Measurements from ENCODE around the gene GPR137C.

DNA sequence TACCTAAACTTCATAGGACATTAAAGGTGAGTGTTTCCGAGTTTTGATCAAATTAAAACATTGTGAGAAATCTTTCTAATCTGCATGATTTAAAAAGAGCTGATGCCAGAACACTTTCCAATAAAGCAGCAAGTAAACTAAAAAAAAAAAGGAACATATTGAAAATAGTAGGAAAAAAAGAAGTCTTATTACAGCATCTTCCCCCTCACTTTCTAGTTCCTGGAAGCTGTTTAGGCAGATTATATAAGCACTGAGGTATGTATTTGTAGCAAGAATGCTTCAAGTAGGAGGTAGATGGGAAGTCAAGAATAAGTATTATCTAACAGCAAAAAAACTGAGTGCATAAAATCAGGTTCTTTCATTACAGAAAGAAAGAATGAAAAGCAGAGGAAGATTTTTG lies 96.9 kb downstream of the GPR137C start:
- TF ChIP-seq FOXK1 (CRISPR knock-in tag; IDR thresholded peaks at IDR 0.05) (no peak), FOXJ3 (CRISPR knock-in tag; IDR thresholded peaks at IDR 0.05; ENCODE audit: borderline replicate concordance) (no peak)
- TF ChIP-seq, protein P1, sequence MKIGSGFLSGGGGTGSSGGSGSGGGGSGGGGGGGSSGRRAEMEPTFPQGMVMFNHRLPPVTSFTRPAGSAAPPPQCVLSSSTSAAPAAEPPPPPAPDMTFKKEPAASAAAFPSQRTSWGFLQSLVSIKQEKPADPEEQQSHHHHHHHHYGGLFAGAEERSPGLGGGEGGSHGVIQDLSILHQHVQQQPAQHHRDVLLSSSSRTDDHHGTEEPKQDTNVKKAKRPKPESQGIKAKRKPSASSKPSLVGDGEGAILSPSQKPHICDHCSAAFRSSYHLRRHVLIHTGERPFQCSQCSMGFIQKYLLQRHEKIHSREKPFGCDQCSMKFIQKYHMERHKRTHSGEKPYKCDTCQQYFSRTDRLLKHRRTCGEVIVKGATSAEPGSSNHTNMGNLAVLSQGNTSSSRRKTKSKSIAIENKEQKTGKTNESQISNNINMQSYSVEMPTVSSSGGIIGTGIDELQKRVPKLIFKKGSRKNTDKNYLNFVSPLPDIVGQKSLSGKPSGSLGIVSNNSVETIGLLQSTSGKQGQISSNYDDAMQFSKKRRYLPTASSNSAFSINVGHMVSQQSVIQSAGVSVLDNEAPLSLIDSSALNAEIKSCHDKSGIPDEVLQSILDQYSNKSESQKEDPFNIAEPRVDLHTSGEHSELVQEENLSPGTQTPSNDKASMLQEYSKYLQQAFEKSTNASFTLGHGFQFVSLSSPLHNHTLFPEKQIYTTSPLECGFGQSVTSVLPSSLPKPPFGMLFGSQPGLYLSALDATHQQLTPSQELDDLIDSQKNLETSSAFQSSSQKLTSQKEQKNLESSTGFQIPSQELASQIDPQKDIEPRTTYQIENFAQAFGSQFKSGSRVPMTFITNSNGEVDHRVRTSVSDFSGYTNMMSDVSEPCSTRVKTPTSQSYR (CRISPR knock-in tag; IDR thresholded peaks at IDR 0.05) = no peak
- TF ChIP-seq, protein P2, sequence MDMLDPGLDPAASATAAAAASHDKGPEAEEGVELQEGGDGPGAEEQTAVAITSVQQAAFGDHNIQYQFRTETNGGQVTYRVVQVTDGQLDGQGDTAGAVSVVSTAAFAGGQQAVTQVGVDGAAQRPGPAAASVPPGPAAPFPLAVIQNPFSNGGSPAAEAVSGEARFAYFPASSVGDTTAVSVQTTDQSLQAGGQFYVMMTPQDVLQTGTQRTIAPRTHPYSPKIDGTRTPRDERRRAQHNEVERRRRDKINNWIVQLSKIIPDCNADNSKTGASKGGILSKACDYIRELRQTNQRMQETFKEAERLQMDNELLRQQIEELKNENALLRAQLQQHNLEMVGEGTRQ (CRISPR knock-in tag; IDR thresholded peaks at IDR 0.05) = no peak
- TF ChIP-seq, protein P3, sequence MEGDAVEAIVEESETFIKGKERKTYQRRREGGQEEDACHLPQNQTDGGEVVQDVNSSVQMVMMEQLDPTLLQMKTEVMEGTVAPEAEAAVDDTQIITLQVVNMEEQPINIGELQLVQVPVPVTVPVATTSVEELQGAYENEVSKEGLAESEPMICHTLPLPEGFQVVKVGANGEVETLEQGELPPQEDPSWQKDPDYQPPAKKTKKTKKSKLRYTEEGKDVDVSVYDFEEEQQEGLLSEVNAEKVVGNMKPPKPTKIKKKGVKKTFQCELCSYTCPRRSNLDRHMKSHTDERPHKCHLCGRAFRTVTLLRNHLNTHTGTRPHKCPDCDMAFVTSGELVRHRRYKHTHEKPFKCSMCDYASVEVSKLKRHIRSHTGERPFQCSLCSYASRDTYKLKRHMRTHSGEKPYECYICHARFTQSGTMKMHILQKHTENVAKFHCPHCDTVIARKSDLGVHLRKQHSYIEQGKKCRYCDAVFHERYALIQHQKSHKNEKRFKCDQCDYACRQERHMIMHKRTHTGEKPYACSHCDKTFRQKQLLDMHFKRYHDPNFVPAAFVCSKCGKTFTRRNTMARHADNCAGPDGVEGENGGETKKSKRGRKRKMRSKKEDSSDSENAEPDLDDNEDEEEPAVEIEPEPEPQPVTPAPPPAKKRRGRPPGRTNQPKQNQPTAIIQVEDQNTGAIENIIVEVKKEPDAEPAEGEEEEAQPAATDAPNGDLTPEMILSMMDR (IDR thresholded peaks at IDR 0.05) = no peak
- TF ChIP-seq, protein P4, sequence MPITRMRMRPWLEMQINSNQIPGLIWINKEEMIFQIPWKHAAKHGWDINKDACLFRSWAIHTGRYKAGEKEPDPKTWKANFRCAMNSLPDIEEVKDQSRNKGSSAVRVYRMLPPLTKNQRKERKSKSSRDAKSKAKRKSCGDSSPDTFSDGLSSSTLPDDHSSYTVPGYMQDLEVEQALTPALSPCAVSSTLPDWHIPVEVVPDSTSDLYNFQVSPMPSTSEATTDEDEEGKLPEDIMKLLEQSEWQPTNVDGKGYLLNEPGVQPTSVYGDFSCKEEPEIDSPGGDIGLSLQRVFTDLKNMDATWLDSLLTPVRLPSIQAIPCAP (CRISPR knock-in tag; IDR thresholded peaks at IDR 0.05) = no peak
